Stimulated activated CD8-positive, alpha-beta memory T cell treated with anti-CD3 and anti-CD28 coated beads, Interleukin-12 subunit alpha, Interleukin-12 subunit beta, amount 100 ng/mL, for 24 hours (primary cell): ENCODE results near the gene PRKN.

Experiments
- DNase-seq: peaks from one replicate; pipeline ENCODE4 v3.0.0-alpha.2; 2020; ENCODE audit errors: extremely low read depth

Gene PRKN

GRCh38 chr6:161446949-161447348, 1280.6 kb downstream of the PRKN start:
- no peak for DNase-seq

DNA sequence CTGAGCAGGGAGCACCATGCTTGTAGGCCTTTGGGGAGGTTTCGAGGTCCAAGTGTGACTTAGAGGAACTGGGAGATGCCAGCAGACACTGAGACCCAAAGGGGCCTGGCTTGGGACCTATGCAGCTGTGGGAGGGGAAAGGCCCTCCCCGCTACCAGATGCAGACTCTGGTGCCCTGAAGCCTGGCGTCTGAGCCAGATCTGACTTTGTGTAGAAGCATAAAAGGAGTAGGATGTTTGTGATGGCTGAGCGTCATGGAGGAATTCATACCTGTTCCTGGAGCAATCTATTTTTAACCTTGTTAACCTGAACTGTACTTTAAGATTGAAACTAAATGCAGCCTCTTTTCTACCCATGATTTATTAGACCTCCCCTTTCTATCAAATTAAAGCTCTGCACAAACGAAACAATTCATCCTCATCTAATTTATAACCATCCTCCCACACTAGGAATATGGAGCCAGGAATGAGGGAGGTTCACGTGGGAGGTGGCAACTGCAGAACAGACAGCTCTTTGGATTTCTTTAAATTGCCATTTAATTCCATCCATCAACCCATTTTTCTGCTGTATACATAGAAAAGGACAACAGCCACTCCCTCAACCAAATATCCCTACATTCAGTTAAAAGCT, 1281.2 kb downstream of the PRKN start:
- DNase-seq: no peak

- DNase-seq: no peak
Observed at GRCh38 chr6:161445021-161445799, 1282.4 kb downstream of the PRKN start.

GRCh38 chr6:161444464-161444863, 1283.1 kb downstream of the PRKN start:
- no peak for DNase-seq

DNA sequence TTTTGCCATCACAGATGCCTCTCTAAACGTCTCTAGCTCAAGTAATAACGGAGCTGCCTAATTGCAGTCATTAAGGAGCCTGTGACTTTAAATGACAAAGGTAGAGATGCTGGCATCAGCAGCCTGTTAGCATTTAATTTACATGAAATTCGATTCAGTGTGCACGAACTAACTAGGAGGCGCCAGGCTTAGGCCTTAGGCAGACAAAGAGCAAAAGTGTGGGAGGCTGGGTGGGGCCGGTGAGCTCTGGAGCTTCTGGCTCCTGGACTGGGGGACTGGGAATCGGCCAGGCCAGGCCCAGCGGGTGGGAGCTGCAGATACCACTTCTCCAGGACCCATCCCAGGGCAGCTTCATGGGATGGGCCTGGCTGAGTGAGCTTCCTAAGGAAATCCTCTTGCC, 1283.7 kb downstream of the PRKN start:
- DNase-seq: no peak

DNA sequence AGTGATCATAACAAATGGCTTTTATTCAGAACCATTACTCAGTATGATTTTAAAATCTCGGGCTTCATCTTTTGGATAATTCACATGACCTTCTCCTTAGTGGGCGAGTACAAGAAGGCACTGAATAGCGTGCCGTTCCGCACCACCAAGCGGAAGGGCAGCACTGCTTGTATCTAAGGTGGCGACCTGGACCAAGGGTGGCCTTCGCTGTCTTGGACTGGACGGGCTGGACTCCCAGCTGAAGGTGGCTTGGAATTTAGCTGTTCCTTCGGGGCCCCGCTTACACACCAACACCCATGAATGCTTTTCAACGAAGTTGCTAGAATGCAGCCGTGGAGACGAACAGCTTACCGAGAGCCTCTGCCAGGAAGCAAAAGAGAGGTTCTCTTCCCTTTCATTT, 1285.1 kb downstream of the PRKN start:
- no peak for DNase-seq

GRCh38 chr6:161440299-161440698, 1287.3 kb downstream of the PRKN start:
- DNase-seq: no peak

DNA sequence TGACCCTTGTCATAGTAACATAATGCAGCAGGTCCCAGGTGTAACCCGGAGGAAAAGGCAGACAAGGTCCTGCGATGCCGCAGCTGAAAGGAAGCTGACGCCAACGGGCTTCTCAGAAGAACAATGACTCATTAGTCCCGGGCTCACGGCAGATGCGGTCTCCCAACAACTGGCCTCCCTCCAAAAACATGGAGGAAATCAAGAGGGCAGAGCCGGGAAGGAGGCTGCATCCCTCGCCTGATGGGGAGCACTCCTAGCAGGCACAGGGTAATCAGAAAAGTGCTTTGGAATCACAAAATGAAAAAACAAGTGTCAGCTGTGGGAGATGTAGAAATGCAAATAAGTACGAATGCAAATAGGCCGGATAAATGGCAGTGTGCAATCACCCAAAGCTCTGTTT, 1288.5 kb downstream of the PRKN start:
- DNase-seq: no peak

- no peak for DNase-seq
Observed at GRCh38 chr6:161438430-161439030, 1289.0 kb downstream of the PRKN start.

GRCh38 chr6:161437851-161438250, 1289.7 kb downstream of the PRKN start:
- no peak for DNase-seq

- DNase-seq: no peak
Observed at GRCh38 chr6:161436106-161436876, 1291.3 kb downstream of the PRKN start.

GRCh38 chr6:161435748-161436070, 1291.9 kb downstream of the PRKN start:
- DNase-seq: no peak

DNA sequence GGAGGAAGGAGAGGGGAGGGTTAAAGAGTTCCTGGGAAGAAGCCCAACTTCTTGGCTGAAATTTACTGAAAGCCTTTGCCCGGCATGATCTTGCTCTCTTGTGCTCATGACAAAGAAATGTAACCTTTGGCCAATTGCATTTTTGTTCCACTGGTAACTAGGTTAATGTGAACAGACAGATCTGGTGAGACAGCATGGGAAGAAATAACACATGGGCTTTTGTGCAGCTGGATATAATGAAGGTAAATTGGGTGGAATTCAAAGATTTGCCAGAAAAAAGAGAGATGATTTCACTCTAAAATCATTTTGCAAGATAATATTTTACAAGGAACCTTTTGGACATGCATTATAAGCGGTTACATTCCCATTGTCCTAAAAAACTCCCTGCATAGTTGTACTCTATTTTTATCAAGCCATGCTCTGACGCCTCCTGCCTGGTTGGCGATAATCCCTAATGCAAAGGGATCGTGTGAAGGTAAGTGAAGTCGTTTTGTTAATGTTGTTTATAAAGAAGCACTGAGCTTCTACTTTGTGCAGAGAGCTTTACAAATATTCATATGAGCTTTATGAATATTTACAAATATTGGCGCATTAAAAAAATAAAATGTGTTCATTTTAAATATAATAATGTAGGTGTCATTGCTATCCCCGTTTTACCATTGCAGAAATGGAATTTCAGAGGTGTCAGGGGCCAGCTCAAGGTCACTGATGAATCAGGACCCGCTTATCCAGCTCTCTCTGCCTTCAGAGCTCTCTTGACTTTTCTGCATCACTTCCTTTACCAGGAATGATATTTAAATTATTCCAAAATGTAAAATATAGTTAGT, 1292.4 kb downstream of the PRKN start:
- no peak for DNase-seq

GRCh38 chr6:161434350-161434749, 1293.2 kb downstream of the PRKN start:
- DNase-seq: no peak

DNA sequence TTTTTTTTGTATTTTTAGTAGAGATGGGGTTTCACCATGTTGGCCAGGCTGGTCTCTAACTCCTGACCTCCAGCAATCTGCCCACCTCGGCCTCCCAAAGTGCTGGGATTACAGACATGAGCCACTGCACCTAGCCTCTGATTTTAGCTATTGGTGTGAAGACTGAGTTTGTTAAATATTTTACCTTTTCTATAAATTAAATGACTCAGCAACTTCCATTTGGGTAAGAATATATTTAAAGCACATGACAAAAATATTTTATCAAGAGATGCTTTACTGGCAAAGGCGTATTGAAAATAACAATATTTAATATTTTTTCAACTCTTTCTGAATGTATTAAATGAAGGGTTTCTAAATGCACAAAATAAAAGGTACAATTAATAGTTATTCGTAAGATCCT, 1295.0 kb downstream of the PRKN start:
- DNase-seq: no peak

DNA sequence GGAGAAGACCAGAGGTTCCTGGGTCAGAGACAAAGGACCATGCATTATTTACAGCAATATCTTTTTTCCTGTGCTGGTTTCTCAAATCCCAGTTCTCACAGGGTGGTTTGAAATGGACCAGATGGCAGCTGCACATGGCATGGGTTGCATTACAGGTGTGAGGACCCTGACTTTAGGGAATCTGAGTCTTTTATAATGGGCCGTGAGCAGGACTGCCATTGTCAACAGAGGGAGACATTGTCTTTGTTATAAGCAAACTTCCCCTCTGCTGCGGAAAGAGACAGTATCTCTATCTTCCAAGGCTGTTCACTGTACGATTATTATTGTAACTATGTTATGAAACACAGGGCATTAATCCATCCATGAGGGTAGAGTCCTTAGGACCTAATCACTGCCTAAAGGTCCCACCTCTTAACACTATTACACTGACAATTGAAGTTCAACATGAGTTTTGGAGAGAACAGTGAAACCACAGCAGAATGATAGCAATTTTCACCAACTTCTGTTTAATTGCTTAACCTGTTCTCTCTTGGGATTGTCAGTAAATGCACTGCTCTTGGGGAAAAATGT, 1297.6 kb downstream of the PRKN start:
- no peak for DNase-seq

DNA sequence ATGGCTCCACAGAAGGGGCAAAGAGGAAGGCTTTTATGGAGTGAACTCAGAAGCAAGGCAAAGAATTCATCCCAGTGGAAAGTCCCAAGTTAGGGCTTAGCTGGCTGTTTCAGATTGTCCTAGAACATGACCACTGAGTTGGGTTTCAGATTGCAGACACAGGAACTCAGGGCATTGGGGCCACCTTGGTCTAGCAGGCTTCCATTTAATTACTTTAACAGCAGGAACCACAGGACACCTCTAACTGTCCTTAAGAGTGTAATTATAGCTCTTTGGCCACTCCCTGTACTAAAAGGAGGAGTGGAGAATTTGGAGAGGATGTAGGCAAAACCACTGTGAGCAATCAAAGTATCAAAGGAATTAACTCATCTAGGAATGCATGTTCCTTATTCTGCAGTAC, 1303.1 kb downstream of the PRKN start:
- no peak for DNase-seq

- DNase-seq: no peak
Observed at GRCh38 chr6:161422710-161423680, 1304.6 kb downstream of the PRKN start.

- DNase-seq: no peak
Observed at GRCh38 chr6:161418463-161418945, 1309.1 kb downstream of the PRKN start.
